ENCODE measurements around the gene FAM163B. TPM values are rescaled to one million over a fixed set of nuclear protein-coding genes. Genes with fewer than 3 reads are reported as not detected.

The FAM163B gene
- total RNA-seq, 6 donors from 2014 or later: not detected

DNA sequence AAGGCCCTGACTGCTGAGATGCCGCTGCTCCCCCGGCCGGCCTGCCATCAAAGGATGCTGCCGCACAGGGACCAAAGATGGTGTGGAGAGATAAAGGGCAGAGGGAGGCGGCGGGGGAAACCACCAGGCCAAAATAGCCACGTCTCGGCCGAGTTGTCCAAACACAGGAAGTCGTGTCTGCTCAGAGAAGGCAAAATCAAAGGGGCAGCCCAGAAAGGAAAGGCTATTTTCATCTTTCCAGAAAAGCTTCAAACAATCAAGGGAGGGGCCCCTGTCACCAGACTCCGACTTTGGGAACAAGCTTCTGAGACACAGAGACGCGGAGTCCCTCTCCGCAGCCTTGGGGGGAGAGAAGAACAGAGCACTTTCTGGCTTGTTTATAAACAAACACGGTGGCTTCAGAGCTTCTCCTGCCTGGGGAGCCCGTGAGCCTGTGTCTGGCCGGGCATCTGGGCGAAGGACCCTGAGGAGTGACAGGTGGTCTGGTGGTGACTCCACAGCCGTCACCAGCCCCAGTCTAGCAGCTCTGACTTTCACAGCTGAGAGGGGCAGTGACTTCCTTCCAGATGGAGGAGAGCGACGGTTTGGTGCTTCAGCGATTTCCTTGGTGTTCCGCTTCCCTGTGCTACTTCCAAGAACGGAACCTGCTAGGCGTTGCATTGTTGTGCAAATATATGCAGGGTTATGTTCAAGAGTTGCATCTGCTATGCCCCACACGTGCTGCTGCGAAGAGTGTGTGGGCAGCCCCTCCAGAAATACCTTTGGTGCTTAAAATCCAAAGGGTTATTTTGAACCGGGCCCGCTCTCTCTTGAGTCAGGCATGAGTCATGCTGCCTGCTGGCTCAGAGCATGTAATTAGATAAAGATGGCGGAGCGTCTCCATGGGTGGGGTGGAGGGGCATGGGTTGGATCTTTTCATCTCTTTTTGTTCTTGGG, 50.7 kb downstream of the FAM163B start:
- ATAC-seq (ENCODE audit: low FRiP score in 2 of 2): peak in 1 of 2 donors; percentile 64
- peak in 1 of 2 donors; percentile 66 for DNase-seq
- no peak for TF ChIP-seq POLR2A (IDR thresholded peaks at IDR 0.05)
- peak; percentile 45 to 55 for TF ChIP-seq POLR2AphosphoS5 (IDR thresholded peaks at IDR 0.05)
- TF ChIP-seq EP300 (IDR thresholded peaks at IDR 0.05): peak in 2 of 4 donors; percentile 8 to 19
- peaks cover 0 to 31% (median 11%) of the 10 kb centered on the region in 4 donors for H3K36me3 ChIP-seq
- peaks cover 28 to 57% (median 51%) of the 10 kb centered on the region in 4 donors for H3K4me1 ChIP-seq
- H3K9me3 ChIP-seq: no peaks in the 10 kb centered on the region
- H3K27me3 ChIP-seq: no peaks in the 10 kb centered on the region
- peak overlapping the region; percentile 64 to 82 (median 74) for H3K27ac ChIP-seq
- 12 to 26% methylated on average over 31 of the region's 31 CpGs for WGBS, 2 donors
- peak overlapping the region in 2 of 4 donors; percentile 0 to 10 for H3K4me3 ChIP-seq

DNA sequence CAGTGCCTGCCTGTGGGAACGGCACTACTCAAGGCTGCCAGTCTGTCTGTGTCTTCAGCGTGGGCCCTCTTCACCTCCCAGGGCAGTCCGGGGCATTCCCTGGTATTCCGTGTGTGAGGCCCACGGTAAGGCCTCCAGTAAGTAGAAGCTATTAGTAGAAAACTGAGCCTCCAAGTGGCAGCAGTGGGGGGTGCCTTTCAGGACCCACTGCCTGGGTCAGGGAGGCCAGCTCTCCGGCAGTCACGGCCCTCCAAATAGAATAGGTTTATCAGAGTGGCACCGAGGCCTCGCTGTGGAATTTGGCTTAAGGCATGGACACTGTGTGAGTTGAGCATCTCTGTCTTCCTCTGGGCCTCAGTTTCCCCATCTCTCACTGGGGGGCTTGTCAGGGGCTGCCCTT, 51.6 kb downstream of the FAM163B start:
- H3K27ac ChIP-seq: peak overlapping the region; percentile 64 to 82 (median 74)
- ATAC-seq (ENCODE audit: low FRiP score in 2 of 2): no peak
- H3K4me3 ChIP-seq: no peak overlapping the region
- no peaks in the 10 kb centered on the region for H3K27me3 ChIP-seq
- 76 to 89% methylated on average over 6 to 9 of the region's 9 CpGs for WGBS, 2 donors
- peaks cover 0 to 32% (median 11%) of the 10 kb centered on the region in 4 donors for H3K36me3 ChIP-seq
- H3K4me1 ChIP-seq: peaks cover 21 to 48% (median 43%) of the 10 kb centered on the region in 4 donors
- no peak for DNase-seq
- no peak for TF ChIP-seq POLR2AphosphoS5 (IDR thresholded peaks at IDR 0.05)
- no peak for TF ChIP-seq EP300 (IDR thresholded peaks at IDR 0.05)
- no peak for TF ChIP-seq POLR2A (IDR thresholded peaks at IDR 0.05)
- TF ChIP-seq, protein P1, sequence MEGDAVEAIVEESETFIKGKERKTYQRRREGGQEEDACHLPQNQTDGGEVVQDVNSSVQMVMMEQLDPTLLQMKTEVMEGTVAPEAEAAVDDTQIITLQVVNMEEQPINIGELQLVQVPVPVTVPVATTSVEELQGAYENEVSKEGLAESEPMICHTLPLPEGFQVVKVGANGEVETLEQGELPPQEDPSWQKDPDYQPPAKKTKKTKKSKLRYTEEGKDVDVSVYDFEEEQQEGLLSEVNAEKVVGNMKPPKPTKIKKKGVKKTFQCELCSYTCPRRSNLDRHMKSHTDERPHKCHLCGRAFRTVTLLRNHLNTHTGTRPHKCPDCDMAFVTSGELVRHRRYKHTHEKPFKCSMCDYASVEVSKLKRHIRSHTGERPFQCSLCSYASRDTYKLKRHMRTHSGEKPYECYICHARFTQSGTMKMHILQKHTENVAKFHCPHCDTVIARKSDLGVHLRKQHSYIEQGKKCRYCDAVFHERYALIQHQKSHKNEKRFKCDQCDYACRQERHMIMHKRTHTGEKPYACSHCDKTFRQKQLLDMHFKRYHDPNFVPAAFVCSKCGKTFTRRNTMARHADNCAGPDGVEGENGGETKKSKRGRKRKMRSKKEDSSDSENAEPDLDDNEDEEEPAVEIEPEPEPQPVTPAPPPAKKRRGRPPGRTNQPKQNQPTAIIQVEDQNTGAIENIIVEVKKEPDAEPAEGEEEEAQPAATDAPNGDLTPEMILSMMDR (IDR thresholded peaks at IDR 0.05): no peak
- H3K9me3 ChIP-seq: no peaks in the 10 kb centered on the region

- TF ChIP-seq POLR2AphosphoS5 (IDR thresholded peaks at IDR 0.05) (no peak), POLR2A (IDR thresholded peaks at IDR 0.05) (no peak), EP300 (IDR thresholded peaks at IDR 0.05) (no peak)
- TF ChIP-seq, protein P1 (IDR thresholded peaks at IDR 0.05): no peak
- ATAC-seq (ENCODE audit: low FRiP score in 2 of 2) (no peak), DNase-seq (no peak)
- H3K36me3 ChIP-seq: peaks cover 0 to 33% (median 11%) of the 10 kb centered on the region in 4 donors
- peaks cover 21 to 47% (median 43%) of the 10 kb centered on the region in 4 donors for H3K4me1 ChIP-seq
- peak overlapping the region in 3 of 4 donors; percentile 64 to 82 (median 77) for H3K27ac ChIP-seq
- no peaks in the 10 kb centered on the region for H3K27me3 ChIP-seq
- 84% methylated on average over 5 of the region's 5 CpGs; no CpG with 5 or more reads in 1 of the 2 donors for WGBS, 2 donors
- no peak overlapping the region for H3K4me3 ChIP-seq
- H3K9me3 ChIP-seq: no peaks in the 10 kb centered on the region
Observed at GRCh38 chr9:133556354-133556753, 52.8 kb downstream of the FAM163B start.

- peak in 1 of 2 donors; percentile 45 for DNase-seq
- Histone ChIP-seq H3K4me3 (no peak overlapping the region), H3K4me1 (peaks cover 16 to 33% (median 31%) of the 10 kb centered on the region in 4 donors), H3K36me3 (peaks cover 0 to 40% (median 13%) of the 10 kb centered on the region in 4 donors), H3K27ac (no peak overlapping the region), H3K27me3 (no peaks in the 10 kb centered on the region), H3K9me3 (no peaks in the 10 kb centered on the region)
- no peak for TF ChIP-seq EP300 (IDR thresholded peaks at IDR 0.05)
- ATAC-seq (ENCODE audit: low FRiP score in 2 of 2): no peak
- WGBS, 2 donors: 92% methylated on average over 8 of the region's 8 CpGs
Observed at GRCh38 chr9:133554729-133555128, 54.5 kb downstream of the FAM163B start.

DNA sequence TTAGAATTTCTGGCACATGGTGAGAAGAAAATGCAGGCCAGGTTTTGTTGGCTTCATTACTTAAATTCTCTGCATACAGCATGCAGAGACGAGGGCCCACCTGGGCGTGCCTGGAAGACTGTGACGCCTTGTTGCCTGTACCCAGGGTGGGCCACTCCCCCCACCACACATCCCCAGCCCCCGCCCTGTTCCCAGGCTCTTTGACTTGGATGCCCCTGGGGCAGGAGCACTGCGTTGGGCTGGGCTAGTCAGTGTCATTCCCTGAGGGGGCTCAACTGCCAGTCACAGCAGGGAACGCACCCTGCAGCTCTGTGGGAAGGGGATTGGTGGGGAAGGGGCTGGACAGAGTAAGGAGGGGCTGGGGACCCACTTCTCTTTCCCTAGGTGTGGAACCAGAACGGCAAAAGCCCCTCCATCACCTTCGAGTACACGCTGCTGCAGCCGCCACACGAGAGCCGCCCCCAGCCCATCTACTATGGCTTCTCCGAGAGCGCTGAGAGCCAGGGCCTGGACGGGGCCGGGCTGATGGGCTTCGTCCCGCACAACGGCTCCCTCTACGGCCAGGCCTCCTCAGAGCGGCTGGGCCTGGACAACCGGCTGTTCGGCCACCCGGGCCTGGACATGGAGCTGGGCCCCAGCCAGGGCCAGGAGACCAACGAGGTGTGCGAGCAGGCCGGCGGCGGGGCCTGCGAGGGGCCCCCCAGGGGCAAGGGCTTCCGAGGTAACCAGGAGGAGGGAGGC, 55.0 kb downstream of the FAM163B start:
- ATAC-seq (ENCODE audit: low FRiP score in 2 of 2) (no peak), DNase-seq (peak in 1 of 2 donors; percentile 72)
- TF ChIP-seq POLR2AphosphoS5 (IDR thresholded peaks at IDR 0.05) (no peak), EP300 (IDR thresholded peaks at IDR 0.05) (no peak), POLR2A (IDR thresholded peaks at IDR 0.05) (no peak)
- TF ChIP-seq, protein P1 (IDR thresholded peaks at IDR 0.05): no peak
- no peak overlapping the region for H3K4me3 ChIP-seq
- WGBS, 2 donors: 90 to 95% methylated on average over 26 to 31 of the region's 31 CpGs
- H3K4me1 ChIP-seq: peaks cover 15 to 28% (median 26%) of the 10 kb centered on the region in 4 donors
- peaks cover 0 to 40% (median 13%) of the 10 kb centered on the region in 4 donors for H3K36me3 ChIP-seq
- H3K27me3 ChIP-seq: no peaks in the 10 kb centered on the region
- no peak overlapping the region for H3K27ac ChIP-seq
- H3K9me3 ChIP-seq: no peaks in the 10 kb centered on the region
